T follicular helper cell (primary cell): Measurements from ENCODE around the gene RPAP2.
"Not testable (repeated sequence)": the region's sequence is repeated elsewhere in the genome, so short reads cannot be mapped to it uniquely, and the experiment has no call there.

ENCODE experiments used
- DNase-seq: peaks from one replicate; pipeline ENCODE4 v3.0.0-alpha.2; 2020; ENCODE audit warnings: low read depth

The RPAP2 gene

GRCh38 chr1:92323473-92324453 is 24.9 kb downstream of the RPAP2 start:
- no peak for DNase-seq

GRCh38 chr1:92324784-92325183 is 25.9 kb downstream of the RPAP2 start:
- DNase-seq: no peak

- no peak for DNase-seq
Observed at GRCh38 chr1:92326681-92327080, 27.8 kb downstream of the RPAP2 start.

GRCh38 chr1:92327794-92328193 is 28.9 kb downstream of the RPAP2 start:
- DNase-seq: no peak

GRCh38 chr1:92329347-92330129 is 30.7 kb downstream of the RPAP2 start:
- DNase-seq: no peak

- no peak for DNase-seq
Observed at GRCh38 chr1:92333668-92334067, 34.8 kb downstream of the RPAP2 start.

- no peak for DNase-seq
Observed at GRCh38 chr1:92340154-92340553, 41.3 kb downstream of the RPAP2 start.

GRCh38 chr1:92342401-92342800 is 43.5 kb downstream of the RPAP2 start:
- no peak for DNase-seq

- DNase-seq: no peak
Observed at GRCh38 chr1:92343061-92343460, 44.2 kb downstream of the RPAP2 start.

GRCh38 chr1:92346866-92347640 is 48.2 kb downstream of the RPAP2 start:
- no peak for DNase-seq

- DNase-seq: no peak
Observed at GRCh38 chr1:92352856-92353255, 54.0 kb downstream of the RPAP2 start.

- DNase-seq: no peak
Observed at GRCh38 chr1:92354259-92354658, 55.4 kb downstream of the RPAP2 start.

GRCh38 chr1:92356956-92357355 is 58.1 kb downstream of the RPAP2 start:
- no peak for DNase-seq

- not testable (repeated sequence) for DNase-seq
Observed at GRCh38 chr1:92359382-92359781, 60.5 kb downstream of the RPAP2 start.

GRCh38 chr1:92359986-92360385 is 61.1 kb downstream of the RPAP2 start:
- DNase-seq: no peak

GRCh38 chr1:92362970-92363369 is 64.1 kb downstream of the RPAP2 start:
- no peak for DNase-seq

GRCh38 chr1:92363401-92363800 is 64.5 kb downstream of the RPAP2 start:
- no peak for DNase-seq

- no peak for DNase-seq
Observed at GRCh38 chr1:92365378-92366039, 66.7 kb downstream of the RPAP2 start.

GRCh38 chr1:92366040-92366395 is 67.2 kb downstream of the RPAP2 start:
- DNase-seq: no peak

GRCh38 chr1:92367496-92367895 is 68.6 kb downstream of the RPAP2 start:
- DNase-seq: no peak

- no peak for DNase-seq
Observed at GRCh38 chr1:92372164-92372563, 73.3 kb downstream of the RPAP2 start.

GRCh38 chr1:92374223-92374622 is 75.4 kb downstream of the RPAP2 start:
- no peak for DNase-seq
